PC-9 (cell line): Measurements from ENCODE around the gene TRMT2A. TPM values are rescaled to one million over a fixed set of nuclear protein-coding genes. Genes with fewer than 3 reads are reported as not detected.

Source experiments
- BruUV-seq: library from RNA; stranded (reverse); fragments of 400-500 nt; replicated peaks from 2 replicates; lab custom pipeline; 2021; lab: Mats Ljungman, UMichigan
- CTCF ChIA-PET: fragments of 300-600 bp; sonication (Branson Sonifier 250); formaldehyde crosslinking; loops from one replicate; lab custom pipeline; 2022; ENCODE audit warnings: antibody characterized with exemption; lab: Charles Lee
- POLR2A ChIA-PET: fragments of 300-600 bp; sonication (Branson Sonifier 250); formaldehyde crosslinking; loops from one replicate; lab custom pipeline; 2022; ENCODE audit warnings: antibody characterized with exemption; ENCODE audit not compliant: unreplicated experiment; lab: Charles Lee
- DNase-seq, 2 experiments: peaks; one replicate each; pipeline versions ENCODE4 v3.0.0 to v3.0.0-alpha.2; 2015 to 2022; ENCODE audit warnings: mixed read lengths in 1 of 2
- H2AFZ ChIP-seq: fragments of 200-600 bp; sonication (generic); 2 replicates; pipeline ENCODE4 v1.8.1; 2017; ENCODE audit warnings: antibody characterized with exemption
- H3F3A ChIP-seq: fragments of 200-600 bp; sonication (generic); 2 replicates; pipeline ENCODE4 v1.8.1; 2017; ENCODE audit warnings: antibody characterized with exemption, mild to moderate bottlenecking, low read depth; ENCODE audit not compliant: insufficient read depth
- H3K27ac ChIP-seq: fragments of 200-600 bp; sonication (generic); 2 replicates; pipeline ENCODE4 v1.6.1; 2016; ENCODE audit warnings: mixed run types
- H3K27me3 ChIP-seq: fragments of 200-600 bp; sonication (generic); 2 replicates; pipeline ENCODE4 v1.6.1; 2016; ENCODE audit warnings: low read depth, mixed run types; ENCODE audit not compliant: insufficient read depth
- H3K36me3 ChIP-seq: fragments of 200-600 bp; sonication (generic); 2 replicates; pipeline ENCODE4 v1.6.1; 2016; ENCODE audit warnings: low read depth, mixed run types
- H3K4me1 ChIP-seq: fragments of 200-600 bp; sonication (generic); replicated peaks from 2 replicates; pipeline ENCODE4 v1.6.1; 2016; ENCODE audit warnings: mixed run types; ENCODE audit not compliant: insufficient read depth
- H3K4me2 ChIP-seq: fragments of 200-600 bp; sonication (generic); 2 replicates; pipeline ENCODE4 v1.6.1; 2017; ENCODE audit warnings: mixed run types
- H3K4me3 ChIP-seq: fragments of 200-600 bp; sonication (generic); 2 replicates; pipeline ENCODE4 v1.6.1; 2016; ENCODE audit warnings: mixed run types
- H3K79me2 ChIP-seq: fragments of 200-600 bp; sonication (generic); 2 replicates; pipeline ENCODE4 v1.6.1; 2017; ENCODE audit warnings: low read depth, mixed run types
- H3K9me2 ChIP-seq: fragments of 200-600 bp; sonication (generic); 2 replicates; pipeline ENCODE4 v1.8.1; 2017; ENCODE audit warnings: mild to moderate bottlenecking; ENCODE audit not compliant: insufficient read depth
- H3K9me3 ChIP-seq: fragments of 200-600 bp; sonication (generic); 2 replicates; pipeline ENCODE4 v1.8.1; 2016; ENCODE audit warnings: low read depth; ENCODE audit not compliant: insufficient read depth
- H4K20me1 ChIP-seq: fragments of 200-600 bp; sonication (generic); 2 replicates; pipeline ENCODE4 v1.8.1; 2017; ENCODE audit not compliant: insufficient read depth
- EZH2 ChIP-seq: fragments of 200-600 bp; sonication (generic); IDR thresholded peaks from 2 replicates; pipeline ENCODE4 v1.8.0; 2017; ENCODE audit warnings: antibody characterized with exemption, low read depth
- intact Hi-C: fragments of 100-400 bp; cut with micrococcal nuclease; formaldehyde crosslinking; loops from one replicate; pipeline ENCODE4 v1.10.0; 2022; ENCODE audit not compliant: unreplicated experiment
- microRNA-seq: library from miRNA; unstranded; fragments of <30 nt; microRNA quantifications from one replicate; pipeline ENCODE4 v1.2.0, GENCODE V29; 2021; ENCODE audit warnings: borderline number of aligned reads, borderline replicate concordance
- total RNA-seq: library from RNA; stranded (reverse); gene quantifications from 2 replicates; pipeline ENCODE4 v1.2.3, GENCODE V29; 2021
- TF ChIP-seq, protein P1 (sequence below): fragments of 200-600 bp; sonication (generic); conservative IDR thresholded peaks from 2 replicates; pipeline ENCODE4 v1.6.1; 2017; ENCODE audit warnings: mixed run types, antibody characterized with exemption, mild to moderate bottlenecking, moderate library complexity

Gene TRMT2A
- total RNA-seq, 1 experiment from 2014 or later = 31.5 TPM

DNA sequence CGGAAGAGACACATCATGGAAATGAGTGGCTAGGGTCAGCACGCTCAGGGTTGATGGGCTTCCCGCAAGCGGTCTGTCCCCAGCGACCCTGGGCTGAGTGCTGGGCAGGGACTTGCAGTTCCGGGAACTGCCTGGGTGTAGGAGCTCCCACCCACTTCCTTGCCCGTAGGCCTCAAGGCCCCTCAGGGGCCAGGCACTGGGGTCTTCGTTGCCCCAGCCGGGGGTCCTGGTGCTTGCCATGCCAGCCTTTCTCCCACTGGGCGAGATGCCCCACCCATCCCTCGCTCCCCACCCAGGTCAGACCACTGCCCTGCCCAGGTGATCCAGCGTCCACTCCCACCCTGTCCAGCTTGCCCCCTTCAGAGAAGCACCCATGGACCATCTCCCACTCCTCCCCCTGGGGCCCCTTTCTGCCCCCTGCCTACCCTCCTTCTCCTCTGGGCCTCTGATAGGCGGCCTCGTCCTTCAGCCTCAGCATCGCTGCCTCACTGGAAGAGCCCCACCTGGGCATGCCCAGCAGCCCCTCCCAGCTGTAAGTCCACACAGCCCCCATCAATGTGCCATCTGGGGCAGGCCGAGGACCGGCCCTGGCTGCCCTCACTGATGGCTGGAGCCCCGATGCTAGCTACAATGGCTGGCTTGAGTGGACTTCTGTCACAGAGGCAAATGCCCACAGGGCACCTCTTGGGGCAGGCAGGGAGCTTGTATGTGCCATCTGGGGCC, 54.8 kb downstream of the TRMT2A start:
- no TSS peak for BruUV-seq
- Histone ChIP-seq H4K20me1 (no peaks in the 10 kb centered on the region), H3K36me3 (no peaks in the 10 kb centered on the region), H2AFZ (no peak overlapping the region), H3K79me2 (no peaks in the 10 kb centered on the region), H3K27me3 (no peaks in the 10 kb centered on the region), H3K4me2 (no peak overlapping the region), H3F3A (no peaks in the 10 kb centered on the region), H3K4me3 (no peak overlapping the region), H3K27ac (no peak overlapping the region), H3K9me2 (no peaks in the 10 kb centered on the region), H3K9me3 (no peaks in the 10 kb centered on the region), H3K4me1 (no peaks in the 10 kb centered on the region)
- TF ChIP-seq EZH2 = no peak
- TF ChIP-seq, protein P1, sequence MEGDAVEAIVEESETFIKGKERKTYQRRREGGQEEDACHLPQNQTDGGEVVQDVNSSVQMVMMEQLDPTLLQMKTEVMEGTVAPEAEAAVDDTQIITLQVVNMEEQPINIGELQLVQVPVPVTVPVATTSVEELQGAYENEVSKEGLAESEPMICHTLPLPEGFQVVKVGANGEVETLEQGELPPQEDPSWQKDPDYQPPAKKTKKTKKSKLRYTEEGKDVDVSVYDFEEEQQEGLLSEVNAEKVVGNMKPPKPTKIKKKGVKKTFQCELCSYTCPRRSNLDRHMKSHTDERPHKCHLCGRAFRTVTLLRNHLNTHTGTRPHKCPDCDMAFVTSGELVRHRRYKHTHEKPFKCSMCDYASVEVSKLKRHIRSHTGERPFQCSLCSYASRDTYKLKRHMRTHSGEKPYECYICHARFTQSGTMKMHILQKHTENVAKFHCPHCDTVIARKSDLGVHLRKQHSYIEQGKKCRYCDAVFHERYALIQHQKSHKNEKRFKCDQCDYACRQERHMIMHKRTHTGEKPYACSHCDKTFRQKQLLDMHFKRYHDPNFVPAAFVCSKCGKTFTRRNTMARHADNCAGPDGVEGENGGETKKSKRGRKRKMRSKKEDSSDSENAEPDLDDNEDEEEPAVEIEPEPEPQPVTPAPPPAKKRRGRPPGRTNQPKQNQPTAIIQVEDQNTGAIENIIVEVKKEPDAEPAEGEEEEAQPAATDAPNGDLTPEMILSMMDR = no peak
- DNase-seq = no peak
- intact Hi-C loops = no loop called here
- ChIA-PET CTCF (no interaction called here), POLR2A (interaction anchor here (0.6 kb wide), 1 partner anchor 18 kb away, joined by 6 read pairs; the partner anchor contains the start of gene DGCR8)

Small RNA genes within 50 kb of the gene (microRNA-seq; reads per million reads assigned to microRNA genes)
- not detected for gene MIR6816

Other genes starting within 250 kb of the TRMT2A start
- 99.9 and 107 TPM in 2 replicates for gene COMT, start 175.5 kb downstream of the TRMT2A start, total RNA-seq
- 21.7 and 22.4 TPM in 2 replicates for gene TXNRD2, start 175.4 kb downstream of the TRMT2A start, total RNA-seq
- 15.6 and 21.0 TPM in 2 replicates for gene ARVCF, start 100.4 kb downstream of the TRMT2A start, total RNA-seq
- 22.4 and 25.0 TPM in 2 replicates for gene TANGO2, start 96.1 kb downstream of the TRMT2A start, total RNA-seq
- gene DGCR8, start 37.0 kb downstream of the TRMT2A start, total RNA-seq = 31.9 and 34.7 TPM in 2 replicates
- 168 and 175 TPM in 2 replicates for gene RANBP1, start 1.1 kb downstream of the TRMT2A start, total RNA-seq
- gene ZDHHC8, start 14.6 kb upstream of the TRMT2A start, total RNA-seq = 34.4 and 46.8 TPM in 2 replicates
- not detected in 2 replicates for gene CCDC188, start 33.8 kb upstream of the TRMT2A start, total RNA-seq
- 5.0 and 7.0 TPM in 2 replicates for gene RTN4R, start 151.1 kb upstream of the TRMT2A start, total RNA-seq
- 37.6 and 46.0 TPM in 2 replicates for gene DGCR6L, start 202.8 kb upstream of the TRMT2A start, total RNA-seq